Tibial artery (tissue), 4 donors: Measurements from ENCODE around the gene KDM3B.
"Not testable (repeated sequence)": the region's sequence is repeated elsewhere in the genome, so short reads cannot be mapped to it uniquely, and the experiment has no call there.

Experiments
- DNase-seq, 2 donors: peaks; one replicate each; pipeline ENCODE4 v3.0.0-alpha.2; 2019
- H3K27ac ChIP-seq, 2 donors: fragments of 200-600 bp; sonication (generic) in 1 of 2; 1 replicate in 1 of 2; 2 replicates in 1 of 2; pipeline ENCODE4 v1.5.1; 2018 to 2019; ENCODE audit warnings: mild to moderate bottlenecking in 1 of 2
- H3K27me3 ChIP-seq, 2 donors: fragments of 200-600 bp; sonication (generic) in 1 of 2; one replicate each; pipeline versions ENCODE4 v1.5.1 to v1.6.0; 2016 to 2019
- H3K36me3 ChIP-seq, 3 donors: fragments of 200-600 bp; sonication (generic) in 2 of 3; one replicate each; pipeline ENCODE4 v1.5.1; 2016 to 2019; ENCODE audit warnings: mild to moderate bottlenecking in 2 of 3
- H3K4me1 ChIP-seq, 4 donors: fragments of 200-600 bp; sonication (generic) in 2 of 4; 1 replicate in 3 of 4; 2 replicates in 1 of 4; pipeline ENCODE4 v1.5.1; 2016 to 2019
- H3K4me3 ChIP-seq, 2 donors: fragments of 200-600 bp; sonication (generic) in 1 of 2; 1 replicate in 1 of 2; 2 replicates in 1 of 2; pipeline ENCODE4 v1.5.1; 2018 to 2019; ENCODE audit warnings: mild to moderate bottlenecking in 2 of 2
- H3K9me3 ChIP-seq, 3 donors: fragments of 200-600 bp; sonication (generic) in 1 of 3; one replicate each; pipeline ENCODE4 v1.5.1; 2016 to 2019
- CTCF ChIP-seq, 2 experiments: fragments of 200-600 bp in 1 of 2; fragments of 450-650 bp in 1 of 2; IDR thresholded peaks; one replicate each; pipeline ENCODE4 v1.5.1; 2017 to 2019; ENCODE audit warnings: antibody characterized with exemption in 2 of 2, mild to moderate bottlenecking in 1 of 2, moderate library complexity in 1 of 2
- intact Hi-C: fragments of 100-400 bp; cut with DNase I; formaldehyde crosslinking; loops from one replicate; pipeline ENCODE4 v1.15.0; 2023; ENCODE audit warnings: low total_unique reads

The KDM3B gene

GRCh38 chr5:138402640-138403039 lies 50.2 kb downstream of the KDM3B start:
- DNase-seq: no peak
- no peak overlapping the region for H3K4me3 ChIP-seq
- H3K27me3 ChIP-seq: no peaks in the 10 kb centered on the region
- TF ChIP-seq CTCF (IDR thresholded peaks at IDR 0.05): no peak
- H3K9me3 ChIP-seq: no peaks in the 10 kb centered on the region
- H3K4me1 ChIP-seq: no peaks in the 10 kb centered on the region
- no peak overlapping the region for H3K27ac ChIP-seq
- H3K36me3 ChIP-seq: peaks cover 43 to 93% (median 67%) of the 10 kb centered on the region in 3 donors
- intact Hi-C loops: no loop called here

- H3K9me3 ChIP-seq: no peaks in the 10 kb centered on the region
- intact Hi-C loops: no loop called here
- peaks cover 18 to 74% (median 31%) of the 10 kb centered on the region in 3 donors for H3K36me3 ChIP-seq
- no peak overlapping the region for H3K4me3 ChIP-seq
- no peaks in the 10 kb centered on the region for H3K27me3 ChIP-seq
- H3K4me1 ChIP-seq: no peaks in the 10 kb centered on the region
- no peak for TF ChIP-seq CTCF (IDR thresholded peaks at IDR 0.05)
- DNase-seq: no peak
- no peak overlapping the region for H3K27ac ChIP-seq
Measured at GRCh38 chr5:138408023-138408422, 55.5 kb downstream of the KDM3B start.

- H3K4me3 ChIP-seq, H3K4me1 ChIP-seq, H3K27ac ChIP-seq, intact Hi-C loops, H3K9me3 ChIP-seq, H3K27me3 ChIP-seq: not testable (repeated sequence)
- DNase-seq: peak in 1 of 2 donors; percentile 69
- peaks cover 31 to 76% (median 43%) of the 10 kb centered on the region in 3 donors for H3K36me3 ChIP-seq
- peak; percentile 50 to 59 for TF ChIP-seq CTCF (IDR thresholded peaks at IDR 0.05)
Measured at GRCh38 chr5:138410996-138411640, 58.6 kb downstream of the KDM3B start.

DNA sequence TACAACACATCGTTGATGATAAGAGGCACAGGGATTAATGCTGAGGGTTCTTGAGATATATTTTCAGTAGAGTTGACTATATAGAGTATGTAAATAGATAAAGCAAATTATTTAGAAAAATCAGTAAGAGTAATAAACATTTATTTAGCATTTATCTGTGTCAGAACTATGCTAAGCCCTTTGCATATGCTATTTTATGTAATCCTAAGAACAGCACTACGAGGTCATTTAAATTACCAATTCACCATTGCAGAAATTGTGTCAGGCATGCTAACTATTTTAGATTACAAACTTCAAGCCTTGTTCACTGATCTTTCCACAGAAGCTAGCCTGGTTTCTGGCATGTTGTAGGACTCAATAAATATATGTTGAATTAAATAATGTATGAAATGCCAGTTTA lies 66.0 kb downstream of the KDM3B start:
- TF ChIP-seq CTCF (IDR thresholded peaks at IDR 0.05): no peak
- Histone ChIP-seq H3K4me1 (no peaks in the 10 kb centered on the region), H3K9me3 (no peaks in the 10 kb centered on the region), H3K4me3 (no peak overlapping the region), H3K27ac (no peak overlapping the region), H3K36me3 (peaks cover 84 to 100% (median 85%) of the 10 kb centered on the region in 3 donors), H3K27me3 (no peaks in the 10 kb centered on the region)
- no peak for DNase-seq
- intact Hi-C loops: no loop called here

DNA sequence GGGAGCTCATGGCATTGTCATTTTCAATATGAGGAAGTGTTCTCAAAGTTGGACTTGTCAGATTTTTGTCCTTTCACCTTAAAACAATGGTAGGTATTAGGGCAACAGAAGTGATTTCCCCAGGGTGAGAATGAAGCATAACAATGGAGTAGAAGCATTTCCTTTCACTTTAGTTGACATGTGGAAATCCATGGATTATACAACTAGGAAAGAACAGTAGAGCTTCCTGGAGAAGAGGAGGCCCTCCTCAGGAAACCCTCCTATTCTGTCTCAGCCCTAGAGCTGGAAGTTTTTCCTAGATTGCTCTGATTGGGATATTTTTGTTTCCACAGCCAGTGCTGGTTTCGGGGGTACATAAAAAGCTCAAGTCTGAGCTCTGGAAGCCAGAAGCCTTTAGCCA lies 72.6 kb downstream of the KDM3B start:
- no peaks in the 10 kb centered on the region for H3K4me1 ChIP-seq
- H3K36me3 ChIP-seq: peaks cover 89 to 100% (median 98%) of the 10 kb centered on the region in 3 donors
- H3K9me3 ChIP-seq: no peaks in the 10 kb centered on the region
- no peaks in the 10 kb centered on the region for H3K27me3 ChIP-seq
- H3K27ac ChIP-seq: no peak overlapping the region
- no peak for TF ChIP-seq CTCF (IDR thresholded peaks at IDR 0.05)
- DNase-seq: no peak
- H3K4me3 ChIP-seq: no peak overlapping the region
- intact Hi-C loops: no loop called here
